WTC11 (cell line): ENCODE results near the gene KIAA1671. TPM values are rescaled to one million over a fixed set of nuclear protein-coding genes. Genes with fewer than 3 reads are reported as not detected.

Experiments used
- ATAC-seq: fragments of 200-7000 bp; cut with Tn5 transposase; 2 replicates; pipeline ENCODE4 v1.10.0; 2021; ENCODE audit warnings: mild to moderate bottlenecking, moderate library complexity
- CTCF ChIA-PET: fragments of 300-600 bp; sonication (Branson Sonifier 250); formaldehyde crosslinking; loops from one replicate; lab custom pipeline; 2021; ENCODE audit warnings: antibody characterized with exemption; lab: Charles Lee
- POLR2A ChIA-PET: fragments of 350-600 bp; sonication (Branson Sonifier 250); formaldehyde crosslinking; loops from one replicate; lab custom pipeline; 2021; ENCODE audit warnings: antibody characterized with exemption; lab: Charles Lee
- DNase-seq: peaks from one replicate; pipeline ENCODE4 v3.0.0; 2021; ENCODE audit warnings: low spot score
- H3K27ac Mint-ChIP-seq: 2 replicates; pipeline ENCODE4 v1.8.0; 2021; ENCODE audit warnings: mixed read lengths
- H3K27me3 Mint-ChIP-seq: 2 replicates; pipeline ENCODE4 v1.8.0; 2021; ENCODE audit warnings: low read depth, mild to moderate bottlenecking, moderate library complexity, mixed read lengths
- H3K36me3 Mint-ChIP-seq: 2 replicates; pipeline ENCODE4 v1.8.0; 2021; ENCODE audit warnings: mixed read lengths
- H3K4me1 Mint-ChIP-seq: 2 replicates; pipeline ENCODE4 v1.8.0; 2022; ENCODE audit warnings: mixed read lengths
- H3K4me3 Mint-ChIP-seq: 2 replicates; pipeline ENCODE4 v1.8.0; 2021; ENCODE audit warnings: mild to moderate bottlenecking, moderate library complexity, mixed read lengths
- H3K9me3 Mint-ChIP-seq: 2 replicates; pipeline ENCODE4 v1.8.0; 2021; ENCODE audit warnings: mixed read lengths
- E2F4 ChIP-seq: sonication (generic); formaldehyde crosslinking; IDR thresholded peaks from 2 replicates; pipeline ENCODE4 v1.8.1; 2022; ENCODE audit warnings: low read depth, mild to moderate bottlenecking, moderate library complexity, missing genetic modification reagents, borderline replicate concordance
- EMX1 ChIP-seq: fragments of 250-450 bp; sonication (Bioruptor Pico); IDR thresholded peaks from 2 replicates; pipeline ENCODE4 v1.8.0; 2021; ENCODE audit warnings: mild to moderate bottlenecking
- ERG ChIP-seq: fragments of 250-450 bp; sonication (Bioruptor Pico); IDR thresholded peaks from 2 replicates; pipeline ENCODE4 v1.8.0; 2021; ENCODE audit warnings: mild to moderate bottlenecking
- ETV6 ChIP-seq: sonication (generic); formaldehyde crosslinking; IDR thresholded peaks from 2 replicates; pipeline ENCODE4 v1.8.1; 2022; ENCODE audit warnings: mild to moderate bottlenecking, missing genetic modification reagents
- GTF2I ChIP-seq: fragments of 250-450 bp; sonication (Bioruptor Pico); conservative IDR thresholded peaks from 2 replicates; pipeline ENCODE4 v1.4.0; 2021; ENCODE audit warnings: mild to moderate bottlenecking
- MXD4 ChIP-seq: fragments of 250-450 bp; sonication (Bioruptor Pico); IDR thresholded peaks from 2 replicates; pipeline ENCODE4 v1.8.0; 2021; ENCODE audit warnings: mild to moderate bottlenecking, moderate library complexity, borderline replicate concordance
- NFE2L1 ChIP-seq: sonication (generic); formaldehyde crosslinking; IDR thresholded peaks from 2 replicates; pipeline ENCODE4 v1.8.1; 2023; ENCODE audit warnings: missing genetic modification reagents
- NR3C1 ChIP-seq: sonication (generic); formaldehyde crosslinking; conservative IDR thresholded peaks from 2 replicates; pipeline ENCODE4 v1.8.1; 2023; ENCODE audit warnings: low read depth, mild to moderate bottlenecking, missing genetic modification reagents
- OVOL2 ChIP-seq: fragments of 250-450 bp; sonication (Bioruptor Pico); IDR thresholded peaks from 2 replicates; pipeline ENCODE4 v1.9.0; 2021; ENCODE audit warnings: mild to moderate bottlenecking, borderline replicate concordance
- RELA ChIP-seq: sonication (generic); formaldehyde crosslinking; IDR thresholded peaks from 2 replicates; pipeline ENCODE4 v1.8.1; 2022; ENCODE audit warnings: missing genetic modification reagents, mild to moderate bottlenecking, borderline replicate concordance
- SP1 ChIP-seq: sonication (generic); formaldehyde crosslinking; conservative IDR thresholded peaks from 2 replicates; pipeline ENCODE4 v1.8.1; 2022; ENCODE audit warnings: missing genetic modification reagents
- TEAD4 ChIP-seq: sonication (generic); formaldehyde crosslinking; IDR thresholded peaks from 2 replicates; pipeline ENCODE4 v1.8.0; 2022; ENCODE audit warnings: mild to moderate bottlenecking, missing genetic modification reagents
- total RNA-seq: library from RNA; stranded (reverse); gene quantifications from 3 replicates; pipeline ENCODE4 v1.2.3, GENCODE V29; 2021
- TF ChIP-seq, protein P1 (sequence below): sonication (generic); formaldehyde crosslinking; IDR thresholded peaks from 2 replicates; pipeline ENCODE4 v1.8.1; 2023; ENCODE audit warnings: mild to moderate bottlenecking, missing genetic modification reagents, moderate library complexity
- TF ChIP-seq, protein P2 (sequence below): fragments of 250-450 bp; sonication (Bioruptor Pico); conservative IDR thresholded peaks from 2 replicates; pipeline ENCODE4 v1.9.0; 2021; ENCODE audit warnings: mild to moderate bottlenecking
- TF ChIP-seq, protein P3 (sequence below): sonication (generic); formaldehyde crosslinking; IDR thresholded peaks from 2 replicates; pipeline ENCODE4 v1.8.0; 2022; ENCODE audit warnings: mild to moderate bottlenecking, missing genetic modification reagents

Gene KIAA1671
- total RNA-seq, 1 experiment from 2014 or later = 26.0 TPM

DNA sequence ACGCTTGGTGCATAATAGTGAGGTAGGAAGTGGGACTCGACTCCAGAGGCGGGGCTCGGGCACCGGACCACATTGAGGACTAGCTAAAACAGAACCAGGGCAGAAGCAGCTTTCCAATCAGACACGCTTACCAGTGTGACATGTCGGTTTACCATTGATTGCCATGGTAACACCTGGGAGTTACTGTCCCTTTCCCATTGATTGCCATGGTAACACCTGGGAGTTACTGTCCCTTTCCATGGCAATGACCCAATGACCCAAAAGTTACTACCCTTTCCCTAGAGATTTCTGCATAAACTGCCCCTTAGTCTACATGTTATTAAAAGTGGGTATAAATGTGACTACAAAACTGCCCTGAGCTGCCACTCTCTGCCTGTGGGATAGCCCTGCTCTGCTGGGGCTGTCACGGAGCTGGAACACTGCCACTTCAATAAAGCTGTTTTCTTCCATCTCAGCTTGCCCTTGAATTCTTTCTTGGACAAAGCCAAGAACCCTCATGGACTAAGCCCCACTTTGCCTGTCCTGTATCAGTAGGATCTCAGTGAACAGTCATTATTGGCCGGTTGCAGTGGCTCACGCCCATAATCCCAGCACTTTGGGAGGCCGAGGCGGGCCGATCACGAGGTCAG, 169.7 kb downstream of the KIAA1671 start:
- TF ChIP-seq ETV6 = no peak
- TF ChIP-seq, protein P1, sequence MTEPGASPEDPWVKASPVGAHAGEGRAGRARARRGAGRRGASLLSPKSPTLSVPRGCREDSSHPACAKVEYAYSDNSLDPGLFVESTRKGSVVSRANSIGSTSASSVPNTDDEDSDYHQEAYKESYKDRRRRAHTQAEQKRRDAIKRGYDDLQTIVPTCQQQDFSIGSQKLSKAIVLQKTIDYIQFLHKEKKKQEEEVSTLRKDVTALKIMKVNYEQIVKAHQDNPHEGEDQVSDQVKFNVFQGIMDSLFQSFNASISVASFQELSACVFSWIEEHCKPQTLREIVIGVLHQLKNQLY (CRISPR knock-in tag) = no peak
- TF ChIP-seq ERG (CRISPR knock-in tag) = no peak
- no peak for TF ChIP-seq GTF2I (CRISPR knock-in tag)
- TF ChIP-seq E2F4 (CRISPR knock-in tag) = no peak
- TF ChIP-seq, protein P2, sequence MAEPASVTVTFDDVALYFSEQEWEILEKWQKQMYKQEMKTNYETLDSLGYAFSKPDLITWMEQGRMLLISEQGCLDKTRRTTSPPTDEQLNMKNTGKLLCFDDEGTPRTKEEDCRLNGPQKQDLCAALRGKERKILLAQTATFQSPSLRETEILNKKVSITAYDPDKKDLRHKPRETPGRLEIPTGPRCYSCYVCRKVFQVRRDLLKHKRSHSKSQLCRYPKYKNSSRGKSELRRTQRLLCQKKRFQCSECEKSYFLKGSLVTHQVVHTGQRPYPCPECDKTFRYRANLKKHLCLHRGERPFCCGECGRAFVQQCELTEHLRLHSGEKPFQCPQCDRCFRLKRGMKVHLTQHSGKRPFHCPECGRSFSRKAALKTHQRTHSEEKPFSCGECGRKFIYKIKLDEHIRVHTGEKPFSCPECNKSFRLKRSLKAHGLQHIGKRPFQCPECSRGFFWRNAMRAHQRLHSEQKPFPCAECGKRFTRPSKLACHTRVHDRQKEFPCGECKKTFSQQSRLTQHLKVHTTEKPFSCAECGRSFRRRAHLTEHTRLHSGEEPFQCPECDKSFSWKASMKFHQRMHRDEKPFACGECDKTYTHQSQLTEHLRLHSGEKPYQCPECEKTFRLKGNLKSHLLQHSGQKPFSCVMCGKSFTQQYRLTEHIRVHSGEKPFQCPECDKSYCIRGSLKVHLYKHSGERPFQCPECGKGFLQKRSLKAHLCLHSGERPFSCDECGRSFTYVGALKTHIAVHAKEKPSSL = no peak
- TF ChIP-seq OVOL2 = no peak
- TF ChIP-seq, protein P3, sequence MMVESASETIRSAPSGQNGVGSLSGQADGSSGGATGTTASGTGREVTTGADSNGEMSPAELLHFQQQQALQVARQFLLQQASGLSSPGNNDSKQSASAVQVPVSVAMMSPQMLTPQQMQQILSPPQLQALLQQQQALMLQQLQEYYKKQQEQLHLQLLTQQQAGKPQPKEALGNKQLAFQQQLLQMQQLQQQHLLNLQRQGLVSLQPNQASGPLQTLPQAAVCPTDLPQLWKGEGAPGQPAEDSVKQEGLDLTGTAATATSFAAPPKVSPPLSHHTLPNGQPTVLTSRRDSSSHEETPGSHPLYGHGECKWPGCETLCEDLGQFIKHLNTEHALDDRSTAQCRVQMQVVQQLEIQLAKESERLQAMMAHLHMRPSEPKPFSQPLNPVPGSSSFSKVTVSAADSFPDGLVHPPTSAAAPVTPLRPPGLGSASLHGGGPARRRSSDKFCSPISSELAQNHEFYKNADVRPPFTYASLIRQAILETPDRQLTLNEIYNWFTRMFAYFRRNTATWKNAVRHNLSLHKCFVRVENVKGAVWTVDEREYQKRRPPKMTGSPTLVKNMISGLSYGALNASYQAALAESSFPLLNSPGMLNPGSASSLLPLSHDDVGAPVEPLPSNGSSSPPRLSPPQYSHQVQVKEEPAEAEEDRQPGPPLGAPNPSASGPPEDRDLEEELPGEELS = no peak
- TF ChIP-seq TEAD4 (CRISPR knock-in tag) = no peak
- TF ChIP-seq NR3C1 = no peak
- POLR2A ChIA-PET = no interaction called here
- H3K4me3 Mint-ChIP-seq = no peak overlapping the region
- no peak overlapping the region for H3K27ac Mint-ChIP-seq
- H3K9me3 Mint-ChIP-seq = peaks cover 15% of the 10 kb centered on the region
- peaks cover 11% of the 10 kb centered on the region for H3K36me3 Mint-ChIP-seq
- peaks cover 25% of the 10 kb centered on the region for H3K4me1 Mint-ChIP-seq
- CTCF ChIA-PET = interaction anchor here (0.7 to 12.1 kb wide), 2 partner anchors 10 to 326 kb away, joined by 4 to 81 read pairs; no protein-coding TSS in a partner anchor
- DNase-seq (no peak), ATAC-seq (no peak)
- no peaks in the 10 kb centered on the region for H3K27me3 Mint-ChIP-seq

DNA sequence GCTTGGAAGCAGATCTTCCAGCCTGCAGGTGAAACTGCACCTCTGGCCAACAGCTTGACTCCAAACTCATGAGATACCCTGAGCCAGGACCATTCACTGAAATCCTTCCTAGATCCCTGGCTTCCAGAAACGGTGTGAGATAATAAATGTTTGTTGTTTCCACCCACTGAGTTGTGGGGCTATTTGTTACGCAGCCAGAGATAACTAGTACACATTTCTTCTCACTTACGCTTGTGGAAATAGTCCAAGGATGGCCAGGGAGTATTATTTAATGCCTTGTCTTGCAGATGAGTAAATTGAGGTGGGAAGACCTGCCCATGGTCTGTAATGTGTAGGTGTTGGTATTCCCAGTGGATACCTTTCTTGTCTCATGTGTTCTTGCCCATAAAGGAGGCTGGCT, 171.2 kb downstream of the KIAA1671 start:
- H3K36me3 Mint-ChIP-seq = peaks cover 10% of the 10 kb centered on the region
- ATAC-seq (no peak), DNase-seq (no peak)
- TF ChIP-seq NFE2L1 (no peak), EMX1 (CRISPR knock-in tag) (no peak), MXD4 (CRISPR knock-in tag) (no peak), RELA (no peak), SP1 (CRISPR knock-in tag) (no peak)
- CTCF ChIA-PET = interaction anchor here (0.7 to 12.1 kb wide), 2 partner anchors 12 to 1186 kb away, joined by 6 to 81 read pairs; no protein-coding TSS in a partner anchor
- H3K4me3 Mint-ChIP-seq = no peak overlapping the region
- peaks cover 31% of the 10 kb centered on the region for H3K4me1 Mint-ChIP-seq
- H3K27me3 Mint-ChIP-seq = no peaks in the 10 kb centered on the region
- H3K9me3 Mint-ChIP-seq = peaks cover 15% of the 10 kb centered on the region
- H3K27ac Mint-ChIP-seq = no peak overlapping the region
- POLR2A ChIA-PET = interaction anchor here (1.7 kb wide), 1 partner anchor 13 kb away, joined by 5 read pairs; no protein-coding TSS in a partner anchor
